ENCODE measurements around the gene ANAPC2. TPM values are rescaled to one million over a fixed set of nuclear protein-coding genes. Genes with fewer than 3 reads are reported as not detected.
A peak's percentile ranks its signal among the peaks of the same experiment; 100 is the strongest.

Gene ANAPC2
- polyA plus RNA-seq, 1 experiment, result 12.1 TPM

DNA sequence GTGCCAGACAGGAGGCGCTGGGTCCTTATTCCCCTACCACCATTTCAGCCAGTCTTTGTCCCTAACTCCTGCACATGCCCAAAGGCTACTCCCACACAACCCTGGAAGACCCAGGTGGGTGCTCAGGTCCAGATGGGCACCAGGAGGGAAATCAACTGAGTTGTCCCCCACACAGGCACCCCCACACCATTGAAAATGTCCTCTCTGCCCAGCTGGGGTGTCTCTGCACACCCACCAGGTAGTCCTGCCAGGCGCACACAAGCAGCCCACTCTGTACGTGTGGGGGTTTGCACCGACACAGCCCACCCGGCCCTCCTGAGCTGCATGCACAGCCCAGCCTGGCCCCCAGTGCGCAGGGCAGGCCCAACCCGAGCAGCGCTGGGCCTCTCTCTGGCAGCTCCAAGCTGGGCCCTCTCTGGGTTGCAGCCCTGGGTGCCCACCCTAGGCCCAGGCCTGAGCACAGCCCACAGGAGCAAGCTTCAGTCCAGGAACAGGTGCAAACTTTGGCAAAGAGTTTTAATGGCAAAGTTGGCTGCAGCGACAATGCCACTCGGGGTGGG is 31.5 kb upstream of the ANAPC2 start:
- H3K4me3 ChIP-seq (ENCODE audit: low read depth, low read length), result no peak overlapping the region
- POLR2A ChIA-PET, result interaction anchor here (1.4 to 1.8 kb wide), 2 partner anchors 21 to 31 kb away, joined by 3 to 10 read pairs; partner anchors contain the start of gene TUBB4B
- H3K27me3 ChIP-seq (ENCODE audit: control insufficient read depth, insufficient read depth, low read length), result no peaks in the 10 kb centered on the region
- DNase-seq (ENCODE audit: low read depth, low spot score), result no peak
- CTCF ChIA-PET, result no interaction called here
- no peaks in the 10 kb centered on the region; the same call in 1 of the 2 replicates for H3K9me3 ChIP-seq (ENCODE audit: control insufficient read depth, insufficient read depth, low read length)
- H3K27ac ChIP-seq (ENCODE audit: low read depth, low read length), result no peak overlapping the region
- TF ChIP-seq, protein P1, sequence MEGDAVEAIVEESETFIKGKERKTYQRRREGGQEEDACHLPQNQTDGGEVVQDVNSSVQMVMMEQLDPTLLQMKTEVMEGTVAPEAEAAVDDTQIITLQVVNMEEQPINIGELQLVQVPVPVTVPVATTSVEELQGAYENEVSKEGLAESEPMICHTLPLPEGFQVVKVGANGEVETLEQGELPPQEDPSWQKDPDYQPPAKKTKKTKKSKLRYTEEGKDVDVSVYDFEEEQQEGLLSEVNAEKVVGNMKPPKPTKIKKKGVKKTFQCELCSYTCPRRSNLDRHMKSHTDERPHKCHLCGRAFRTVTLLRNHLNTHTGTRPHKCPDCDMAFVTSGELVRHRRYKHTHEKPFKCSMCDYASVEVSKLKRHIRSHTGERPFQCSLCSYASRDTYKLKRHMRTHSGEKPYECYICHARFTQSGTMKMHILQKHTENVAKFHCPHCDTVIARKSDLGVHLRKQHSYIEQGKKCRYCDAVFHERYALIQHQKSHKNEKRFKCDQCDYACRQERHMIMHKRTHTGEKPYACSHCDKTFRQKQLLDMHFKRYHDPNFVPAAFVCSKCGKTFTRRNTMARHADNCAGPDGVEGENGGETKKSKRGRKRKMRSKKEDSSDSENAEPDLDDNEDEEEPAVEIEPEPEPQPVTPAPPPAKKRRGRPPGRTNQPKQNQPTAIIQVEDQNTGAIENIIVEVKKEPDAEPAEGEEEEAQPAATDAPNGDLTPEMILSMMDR (IDR thresholded peaks at IDR 0.05; ENCODE audit: low read depth, low read length), result no peak

DNA sequence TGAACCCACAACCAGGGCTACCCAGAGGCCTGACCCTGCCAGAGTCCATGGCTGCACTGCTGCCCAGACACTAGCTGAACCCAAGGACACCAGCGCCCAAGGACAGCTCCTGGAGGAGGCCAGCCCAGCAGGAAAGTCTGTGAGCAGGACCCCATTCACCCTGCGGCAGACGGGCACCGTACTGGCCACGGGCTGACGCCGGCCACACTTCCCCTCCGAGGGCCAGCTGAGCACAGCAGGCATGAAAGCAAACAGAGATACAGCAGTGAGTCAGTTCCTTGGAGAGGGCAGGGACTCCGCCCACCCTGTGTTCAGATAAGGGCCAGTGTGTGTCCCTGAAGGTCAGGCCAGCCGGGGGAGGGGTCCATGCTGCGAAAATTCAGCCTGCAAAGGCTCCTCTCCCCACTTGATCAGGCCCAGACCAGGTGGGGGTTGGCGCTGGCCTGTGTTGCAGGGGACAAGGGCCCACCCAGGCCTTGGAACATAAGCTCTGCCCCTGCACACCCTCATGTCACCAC is 30.5 kb upstream of the ANAPC2 start:
- TF ChIP-seq, protein P1 (IDR thresholded peaks at IDR 0.05; ENCODE audit: low read depth, low read length), result no peak
- H3K9me3 ChIP-seq (ENCODE audit: control insufficient read depth, insufficient read depth, low read length), result no peaks in the 10 kb centered on the region; the same call in 1 of the 2 replicates
- DNase-seq (ENCODE audit: low read depth, low spot score), result no peak
- POLR2A ChIA-PET, result interaction anchor here (0.6 to 1.8 kb wide), 3 partner anchors 22 to 67 kb away, joined by 5 to 10 read pairs (median 5); partner anchors contain the start of genes SSNA1 and TUBB4B
- no peaks in the 10 kb centered on the region for H3K27me3 ChIP-seq (ENCODE audit: control insufficient read depth, insufficient read depth, low read length)
- H3K4me3 ChIP-seq (ENCODE audit: low read depth, low read length), result no peak overlapping the region
- H3K27ac ChIP-seq (ENCODE audit: low read depth, low read length), result peak overlapping the region; percentile 11
- CTCF ChIA-PET, result interaction anchor here (0.7 to 1.4 kb wide), 2 partner anchors 18 to 204 kb away, joined by 4 to 7 read pairs; partner anchors contain the start of gene EXD3

DNA sequence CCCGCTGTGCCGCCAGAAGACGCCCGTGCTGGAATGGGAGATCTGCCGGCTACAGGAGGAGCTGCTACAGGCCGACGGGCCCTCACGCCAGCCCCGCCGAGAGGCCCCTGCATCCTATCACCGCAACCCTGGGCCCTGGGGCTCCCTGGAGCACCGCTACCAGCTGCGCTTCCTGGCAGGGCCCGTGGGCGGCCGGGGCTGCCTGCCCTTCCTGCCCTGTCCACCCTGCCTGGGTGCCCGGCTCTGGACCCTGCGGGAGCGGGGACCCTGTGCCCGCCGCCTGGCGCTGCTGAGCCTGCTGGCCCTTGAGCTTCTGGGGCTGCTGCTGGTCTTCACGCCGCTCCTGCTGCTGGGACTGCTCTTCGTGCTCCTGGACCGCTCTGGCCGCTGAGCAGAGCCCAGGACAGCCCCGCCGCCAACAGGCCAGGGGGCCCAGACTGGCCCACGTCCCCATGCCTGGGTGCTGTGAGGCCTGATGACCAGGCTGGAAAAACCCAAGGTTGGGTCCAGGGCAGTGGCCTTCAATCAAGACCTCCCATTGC is 29.9 kb upstream of the ANAPC2 start:
- H3K9me3 ChIP-seq (ENCODE audit: control insufficient read depth, insufficient read depth, low read length), result no peaks in the 10 kb centered on the region; the same call in 1 of the 2 replicates
- TF ChIP-seq, protein P1 (IDR thresholded peaks at IDR 0.05; ENCODE audit: low read depth, low read length), result no peak
- POLR2A ChIA-PET, result interaction anchor here (0.6 to 1.8 kb wide), 3 partner anchors 22 to 29 kb away, joined by 3 to 10 read pairs (median 5); partner anchors contain the start of genes SSNA1 and TUBB4B
- no peak overlapping the region for H3K4me3 ChIP-seq (ENCODE audit: low read depth, low read length)
- CTCF ChIA-PET, result interaction anchor here (1.4 kb wide), 1 partner anchor 18 kb away, joined by 7 read pairs; no protein-coding TSS in a partner anchor
- H3K27ac ChIP-seq (ENCODE audit: low read depth, low read length), result no peak overlapping the region
- no peak for DNase-seq (ENCODE audit: low read depth, low spot score)
- no peaks in the 10 kb centered on the region for H3K27me3 ChIP-seq (ENCODE audit: control insufficient read depth, insufficient read depth, low read length)

DNA sequence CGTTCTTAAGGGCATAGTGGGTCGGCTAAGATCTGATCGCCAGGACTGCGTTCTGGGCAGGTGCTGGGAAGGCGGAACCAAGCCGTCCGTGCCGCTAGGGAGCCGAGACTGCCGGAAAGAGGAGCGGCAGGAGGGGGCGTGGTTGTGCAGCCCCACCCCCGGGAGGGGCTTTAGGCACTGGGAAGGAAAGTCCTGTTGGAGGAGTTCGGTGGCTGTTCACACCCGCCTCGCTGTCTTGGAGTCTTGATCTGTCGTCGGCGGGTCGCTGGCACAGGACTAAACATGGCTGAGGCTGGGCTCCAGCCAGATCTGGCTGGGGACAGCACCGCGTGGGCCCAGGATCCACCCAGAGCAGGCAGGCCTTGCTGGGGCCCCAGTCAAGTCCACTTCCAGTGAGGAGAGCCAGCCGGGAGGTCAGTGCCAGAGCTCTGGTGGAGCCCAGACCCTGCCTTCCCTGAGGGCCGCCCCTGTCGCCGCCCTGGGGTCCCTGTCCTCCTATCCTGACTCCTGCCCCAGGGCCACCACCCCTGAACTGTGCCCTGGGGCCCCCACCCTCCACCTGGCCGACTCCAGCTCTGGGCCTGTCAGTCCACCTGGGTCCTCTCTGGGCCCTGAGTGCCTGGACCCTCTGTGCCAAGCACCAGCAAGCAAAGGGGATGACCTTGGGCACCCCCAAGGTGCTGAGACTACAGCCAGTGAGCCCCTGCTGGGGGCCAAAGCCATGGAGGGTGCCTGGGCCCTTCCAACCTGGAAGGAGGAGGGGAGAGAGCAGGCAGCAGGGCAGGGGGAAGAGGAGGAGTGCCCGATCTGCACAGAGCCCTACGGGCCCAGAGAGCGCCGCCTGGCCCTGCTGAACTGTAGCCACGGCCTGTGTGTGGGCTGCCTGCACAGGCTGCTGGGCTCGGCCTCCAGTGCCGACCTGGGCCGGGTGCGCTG is 29.2 kb upstream of the ANAPC2 start:
- Histone ChIP-seq H3K4me3 (ENCODE audit: low read depth, low read length) (no peak overlapping the region), H3K27me3 (ENCODE audit: control insufficient read depth, insufficient read depth, low read length) (no peaks in the 10 kb centered on the region), H3K9me3 (ENCODE audit: control insufficient read depth, insufficient read depth, low read length) (no peaks in the 10 kb centered on the region; the same call in 1 of the 2 replicates), H3K27ac (ENCODE audit: low read depth, low read length) (no peak overlapping the region)
- CTCF ChIA-PET, result no interaction called here
- DNase-seq (ENCODE audit: low read depth, low spot score), result no peak
- POLR2A ChIA-PET, result interaction anchor here (0.6 to 1.4 kb wide), 3 partner anchors 12 to 29 kb away, joined by 3 to 5 read pairs (median 3); partner anchors contain the start of genes NDOR1, SSNA1, TMEM203 and TUBB4B
- TF ChIP-seq, protein P1 (IDR thresholded peaks at IDR 0.05; ENCODE audit: low read depth, low read length), result no peak

All from AG04450 (cell line).